IMR-90 (cell line): Measurements from ENCODE around the gene KLF2. TPM values are rescaled to one million over a fixed set of nuclear protein-coding genes. Genes with fewer than 3 reads are reported as not detected.

Source experiments
- ATAC-seq: fragments of 200-7000 bp; cut with Tn5 transposase; 2 replicates; pipeline ENCODE4 v1.9.1; 2020; ENCODE audit warnings: low read depth, mild to moderate bottlenecking, moderate library complexity
- BruUV-seq: library from RNA; stranded (reverse); fragments of 400-500 nt; replicated peaks from 2 replicates; lab custom pipeline; 2021; lab: Mats Ljungman, UMichigan
- CTCF ChIA-PET: fragments of 300-600 bp; formaldehyde crosslinking; extraction: SDS; loops from one replicate; lab custom pipeline; 2021; ENCODE audit warnings: antibody characterized with exemption; lab: Yijun Ruan, JAX
- POLR2A ChIA-PET: fragments of 300-600 bp; sonication (Branson Sonifier 250); formaldehyde crosslinking; loops from one replicate; lab custom pipeline; 2022; ENCODE audit warnings: antibody characterized with exemption; ENCODE audit not compliant: unreplicated experiment; lab: Charles Lee
- DNase-seq: peaks from one replicate; pipeline ENCODE4 v3.0.0; 2013
- H2AFZ ChIP-seq: replicated peaks from 2 replicates; pipeline ENCODE3; 2013; ENCODE audit warnings: low read length, mild to moderate bottlenecking; ENCODE audit not compliant: poor library complexity
- H2AK5ac ChIP-seq: 2 replicates; pipeline ENCODE4 v1.6.1; 2013; ENCODE audit warnings: low read depth, low read length, inconsistent platforms
- H2AK9ac ChIP-seq: replicated peaks from 2 replicates; pipeline ENCODE3; 2013; ENCODE audit warnings: mild to moderate bottlenecking, low read depth, low read length, moderate library complexity; ENCODE audit not compliant: poor library complexity
- H2BK120ac ChIP-seq: 2 replicates; pipeline ENCODE4 v1.6.1; 2013; ENCODE audit warnings: low read depth, low read length, inconsistent platforms
- H2BK15ac ChIP-seq: 3 replicates; pipeline ENCODE4 v1.6.1; 2013; ENCODE audit warnings: low read depth, low read length, inconsistent platforms
- H2BK20ac ChIP-seq: 2 replicates; pipeline ENCODE4 v1.6.1; 2013; ENCODE audit warnings: low read depth, mild to moderate bottlenecking, inconsistent platforms, low read length, moderate library complexity
- H2BK5ac ChIP-seq: 2 replicates; pipeline ENCODE4 v1.6.1; 2013; ENCODE audit warnings: mild to moderate bottlenecking, low read depth, low read length, inconsistent platforms; ENCODE audit not compliant: poor library complexity, severe bottlenecking
- H3K14ac ChIP-seq: replicated peaks from 2 replicates; pipeline ENCODE4 v1.6.1; 2013; ENCODE audit warnings: low read depth, low read length, inconsistent platforms
- H3K18ac ChIP-seq: 2 replicates; pipeline ENCODE4 v1.6.1; 2013; ENCODE audit warnings: low read depth, low read length, control low read depth
- H3K23ac ChIP-seq: 2 replicates; pipeline ENCODE4 v1.6.1; 2013; ENCODE audit warnings: low read depth, low read length, inconsistent platforms
- H3K27ac ChIP-seq: 2 replicates; pipeline ENCODE4 v1.5.1; 2013; ENCODE audit warnings: mild to moderate bottlenecking, control low read depth, low read length; ENCODE audit not compliant: insufficient read depth
- H3K27me3 ChIP-seq: 2 replicates; pipeline ENCODE4 v1.6.1; 2013; ENCODE audit warnings: low read length; ENCODE audit not compliant: control insufficient read depth, insufficient read depth
- H3K36me3 ChIP-seq: 2 replicates; pipeline ENCODE4 v1.6.1; 2013; ENCODE audit warnings: low read length, mixed read lengths; ENCODE audit not compliant: control insufficient read depth, insufficient read depth
- H3K4ac ChIP-seq: 2 replicates; pipeline ENCODE4 v1.6.1; 2013; ENCODE audit warnings: low read depth, low read length, inconsistent platforms
- H3K4me1 ChIP-seq: 2 replicates; pipeline ENCODE4 v1.6.1; 2013; ENCODE audit warnings: low read length, mixed read lengths; ENCODE audit not compliant: control insufficient read depth, insufficient read depth
- H3K4me2 ChIP-seq: 2 replicates; pipeline ENCODE4 v1.6.1; 2013; ENCODE audit warnings: low read depth, mild to moderate bottlenecking, control low read depth, low read length, moderate library complexity
- H3K4me3 ChIP-seq: 2 replicates; pipeline ENCODE4 v1.5.1; 2013; ENCODE audit warnings: low read depth, mild to moderate bottlenecking, control low read depth, low read length, moderate library complexity; ENCODE audit not compliant: insufficient read depth
- H3K56ac ChIP-seq: 2 replicates; pipeline ENCODE4 v1.6.1; 2013; ENCODE audit warnings: low read length, inconsistent platforms; ENCODE audit not compliant: insufficient read depth; ENCODE audit errors: extremely low read depth
- H3K79me1 ChIP-seq, 2 experiments: 2 replicates each; pipeline ENCODE4 v1.6.1; 2013; ENCODE audit warnings: low read length in 2 of 2, inconsistent platforms in 1 of 2, low read depth in 1 of 2
- H3K9ac ChIP-seq: 2 replicates; pipeline ENCODE4 v1.6.1; 2013; ENCODE audit warnings: low read depth, low read length, control low read depth
- H3K9me1 ChIP-seq: 2 replicates; pipeline ENCODE4 v1.6.1; 2013; ENCODE audit warnings: low read length, inconsistent platforms; ENCODE audit not compliant: insufficient read depth
- H3K9me3 ChIP-seq: 2 replicates; pipeline ENCODE4 v1.6.1; 2013; ENCODE audit warnings: low read length; ENCODE audit not compliant: control insufficient read depth, insufficient read depth
- H4K20me1 ChIP-seq: 2 replicates; pipeline ENCODE4 v1.6.1; 2013; ENCODE audit warnings: low read length, inconsistent platforms; ENCODE audit not compliant: insufficient read depth
- H4K5ac ChIP-seq: 2 replicates; pipeline ENCODE4 v1.6.1; 2013; ENCODE audit warnings: mild to moderate bottlenecking, low read depth, low read length, control low read depth
- H4K8ac ChIP-seq, 2 experiments: 2 replicates each; pipeline ENCODE4 v1.6.1; 2013; ENCODE audit warnings: low read depth in 2 of 2, low read length in 2 of 2, control low read depth in 1 of 2, inconsistent platforms in 1 of 2
- H4K91ac ChIP-seq: 2 replicates; pipeline ENCODE4 v1.6.1; 2013; ENCODE audit warnings: low read depth, low read length, inconsistent platforms; ENCODE audit not compliant: insufficient read depth
- BHLHE40 ChIP-seq: fragments of 150-350 bp; IDR thresholded peaks from 2 replicates; pipeline ENCODE4 v1.6.1; 2016; ENCODE audit warnings: mild to moderate bottlenecking, low read depth, low read length
- CEBPB ChIP-seq: IDR thresholded peaks from 2 replicates; pipeline ENCODE4 v1.6.1; 2012; ENCODE audit warnings: low read depth, low read length, improper control_type of control experiment
- CHD1 ChIP-seq: IDR thresholded peaks from 2 replicates; pipeline ENCODE4 v1.6.1; 2012; ENCODE audit warnings: low read depth, low read length, improper control_type of control experiment
- CTCF ChIP-seq: conservative IDR thresholded peaks from 2 replicates; pipeline ENCODE4 v1.5.1; 2012; ENCODE audit warnings: mild to moderate bottlenecking, low read depth, low read length, improper control_type of control experiment
- ELK1 ChIP-seq: fragments of 150-350 bp; IDR thresholded peaks from 2 replicates; pipeline ENCODE4 v1.6.1; 2016; ENCODE audit warnings: low read depth, mild to moderate bottlenecking, low read length, moderate library complexity, borderline replicate concordance
- FOS ChIP-seq: fragments of 150-350 bp; IDR thresholded peaks from 2 replicates; pipeline ENCODE4 v1.6.1; 2016; ENCODE audit warnings: low read depth, low read length
- MAFK ChIP-seq: IDR thresholded peaks from 2 replicates; pipeline ENCODE4 v1.6.1; 2012; ENCODE audit warnings: low read depth, low read length, improper control_type of control experiment
- MAZ ChIP-seq: IDR thresholded peaks from 2 replicates; pipeline ENCODE4 v1.6.1; 2012; ENCODE audit warnings: low read depth, mild to moderate bottlenecking, low read length, improper control_type of control experiment, moderate library complexity, borderline replicate concordance
- MXI1 ChIP-seq: IDR thresholded peaks from 2 replicates; pipeline ENCODE4 v1.6.1; 2012; ENCODE audit warnings: low read depth, mild to moderate bottlenecking, low read length, moderate library complexity, borderline replicate concordance
- NFE2L2 ChIP-seq: fragments of 150-350 bp; IDR thresholded peaks from 2 replicates; pipeline ENCODE4 v1.6.1; 2016; ENCODE audit warnings: low read depth, mild to moderate bottlenecking, low read length
- POLR2A ChIP-seq: IDR thresholded peaks from 2 replicates; pipeline ENCODE4 v1.6.1; 2012; ENCODE audit warnings: mild to moderate bottlenecking, low read depth, low read length
- RAD21 ChIP-seq: IDR thresholded peaks from 2 replicates; pipeline ENCODE4 v1.6.1; 2012; ENCODE audit warnings: low read length, improper control_type of control experiment
- RCOR1 ChIP-seq: IDR thresholded peaks from 2 replicates; pipeline ENCODE4 v1.6.1; 2012; ENCODE audit warnings: mild to moderate bottlenecking, low read length, improper control_type of control experiment; ENCODE audit not compliant: insufficient replicate concordance
- RFX5 ChIP-seq: IDR thresholded peaks from 2 replicates; pipeline ENCODE4 v1.8.0; 2012; ENCODE audit warnings: low read depth, mild to moderate bottlenecking, low read length, moderate library complexity
- SMC3 ChIP-seq: fragments of 150-350 bp; IDR thresholded peaks from 2 replicates; pipeline ENCODE4 v1.6.1; 2016; ENCODE audit warnings: low read depth, mild to moderate bottlenecking, antibody characterized with exemption, low read length, moderate library complexity
- USF2 ChIP-seq: fragments of 150-350 bp; IDR thresholded peaks from 2 replicates; pipeline ENCODE4 v1.6.1; 2017; ENCODE audit warnings: mild to moderate bottlenecking, antibody characterized with exemption, low read length, low read depth
- WGBS, 2 experiments: methylation state at CpG; one replicate each; pipeline versions ENCODE4 v1.1.5 to v1.1.7; 2013; ENCODE audit warnings: missing lambda C conversion rate in 2 of 2; ENCODE audit not compliant: insufficient read length in 1 of 2; ENCODE audit errors: extremely low coverage in 2 of 2; 5-methylcytosine and 5-hydroxymethylcytosine counted together
- dilution Hi-C: fragments of 300-500 bp; cut with HindIII; formaldehyde crosslinking; loops from one replicate; pipeline ENCODE4 v1.14.3; 2018; ENCODE audit warnings: low sequenced_read_pairs; ENCODE audit not compliant: unreplicated experiment
- in situ Hi-C: fragments of 300-500 bp; cut with MboI; formaldehyde crosslinking; loops from 3 replicates; pipeline ENCODE4 v1.14.3; 2019; ENCODE audit warnings: low sequenced_read_pairs, inconsistent platforms, mixed read lengths
- intact Hi-C: fragments of 100-400 bp; cut with micrococcal nuclease; formaldehyde crosslinking; loops from 2 replicates; pipeline ENCODE4 v1.10.0; 2022
- polyA plus RNA-seq, 3 experiments: library from polyadenylated mRNA; depleted of rRNA; stranded (reverse); fragments of >200 nt; gene quantifications; 2 replicates each; pipeline ENCODE4 v1.2.3, GENCODE V29; 2012; ENCODE audit warnings: low replicate concordance in 1 of 3
- total RNA-seq: library from RNA; depleted of rRNA; stranded (reverse); fragments of >200 nt; gene quantifications from 2 replicates; pipeline ENCODE4 v1.2.3, GENCODE V29; 2012

The KLF2 gene
- total and polyA plus RNA-seq, 2 of the 4 experiments (the other 2 are of a cell fraction): 1.1 to 34.4 TPM

GRCh38 chr19:16298334-16298733, 26.3 kb upstream of the KLF2 start:
- no peak overlapping the region for H3K9ac ChIP-seq
- no peak overlapping the region for H2BK20ac ChIP-seq
- DNase-seq: no peak
- BruUV-seq: no TSS peak
- H3K9me3 ChIP-seq: no peaks in the 10 kb centered on the region
- H3K27me3 ChIP-seq: peaks cover 4% of the 10 kb centered on the region; the same call in 1 of the 2 replicates
- no peak overlapping the region for H3K18ac ChIP-seq
- ChIA-PET POLR2A (no interaction called here), CTCF (no interaction called here)
- no peak overlapping the region for H4K8ac ChIP-seq
- no peak overlapping the region for H3K14ac ChIP-seq
- H2AK9ac ChIP-seq: no peak overlapping the region
- H3K27ac ChIP-seq: no peak overlapping the region
- H3K4me2 ChIP-seq: no peak overlapping the region
- dilution Hi-C loops: no loop called here
- H4K5ac ChIP-seq: no peak overlapping the region
- H3K4ac ChIP-seq: no peak overlapping the region
- no peak overlapping the region for H2BK120ac ChIP-seq
- H4K91ac ChIP-seq: no peak overlapping the region
- H2AK5ac ChIP-seq: no peak overlapping the region
- H3K56ac ChIP-seq: no peak overlapping the region
- no peak overlapping the region for H2BK15ac ChIP-seq
- no peaks in the 10 kb centered on the region for H3K9me1 ChIP-seq
- no peak for ATAC-seq
- H2AFZ ChIP-seq: no peak overlapping the region
- H3K79me1 ChIP-seq: no peaks in the 10 kb centered on the region
- in situ Hi-C loops: no loop called here
- H3K23ac ChIP-seq: no peak overlapping the region
- H3K4me1 ChIP-seq: peaks cover 5% of the 10 kb centered on the region
- no peak overlapping the region for H2BK5ac ChIP-seq
- H3K36me3 ChIP-seq: no peaks in the 10 kb centered on the region
- no peaks in the 10 kb centered on the region for H4K20me1 ChIP-seq
- intact Hi-C loops: no loop called here
- no peak overlapping the region for H3K4me3 ChIP-seq
- WGBS, 2 experiments: 100% methylated on average over 1 of the region's 3 CpGs; no CpG with 5 or more reads in 1 of the 2 experiments
- no peak for TF ChIP-seq RFX5
- TF ChIP-seq CTCF: no peak
- TF ChIP-seq NFE2L2: no peak
- TF ChIP-seq RAD21: no peak
- TF ChIP-seq USF2: no peak
- TF ChIP-seq POLR2A: no peak
- no peak for TF ChIP-seq ELK1
- TF ChIP-seq FOS: no peak
- TF ChIP-seq MXI1: no peak
- TF ChIP-seq CHD1: no peak
- no peak for TF ChIP-seq RCOR1
- TF ChIP-seq BHLHE40: no peak
- no peak for TF ChIP-seq MAFK
- no peak for TF ChIP-seq CEBPB
- TF ChIP-seq SMC3: no peak
- TF ChIP-seq MAZ: no peak
